ENCODE data around the gene HSPA6. TPM values are rescaled to one million over a fixed set of nuclear protein-coding genes. Genes with fewer than 3 reads are reported as not detected.
"Not testable (repeated sequence)": the region's sequence is repeated elsewhere in the genome, so short reads cannot be mapped to it uniquely, and the experiment has no call there.

The HSPA6 gene
- total RNA-seq, 2 donors from 2014 or later: 1.0 to 3.6 TPM

GRCh38 chr1:161538925-161539479 lies 14.7 kb downstream of the HSPA6 start:
- DNase-seq; H3K4me3 ChIP-seq; H3K9me3 ChIP-seq; H3K36me3 ChIP-seq; H3K27me3 ChIP-seq; H3K4me1 ChIP-seq; H3K9ac ChIP-seq (ENCODE audit: low read depth in 2 of 2, low read length in 2 of 2); intact Hi-C loops (cut with DNase I); H3K27ac ChIP-seq: not testable (repeated sequence)

GRCh38 chr1:161539731-161540569 lies 15.6 kb downstream of the HSPA6 start:
- Histone ChIP-seq H3K4me3 (peak overlapping the region; percentile 21), H3K9ac (ENCODE audit: low read depth in 2 of 2, low read length in 2 of 2) (peak overlapping the region in 1 of 2 donors; percentile 37)
- H3K36me3 ChIP-seq; H3K4me1 ChIP-seq; intact Hi-C loops (cut with DNase I); H3K9me3 ChIP-seq; H3K27me3 ChIP-seq; H3K27ac ChIP-seq: not testable (repeated sequence)
- DNase-seq: peak; percentile 76

GRCh38 chr1:161540570-161540960 lies 16.2 kb downstream of the HSPA6 start:
- H3K4me1 ChIP-seq; intact Hi-C loops (cut with DNase I); H3K4me3 ChIP-seq; H3K9ac ChIP-seq (ENCODE audit: low read depth in 2 of 2, low read length in 2 of 2); H3K36me3 ChIP-seq; H3K27ac ChIP-seq; DNase-seq; H3K9me3 ChIP-seq; H3K27me3 ChIP-seq: not testable (repeated sequence)

GRCh38 chr1:161542091-161542559 lies 17.8 kb downstream of the HSPA6 start:
- H3K27ac ChIP-seq; intact Hi-C loops (cut with DNase I); H3K9me3 ChIP-seq; H3K27me3 ChIP-seq; H3K9ac ChIP-seq (ENCODE audit: low read depth in 2 of 2, low read length in 2 of 2); H3K36me3 ChIP-seq; H3K4me1 ChIP-seq; H3K4me3 ChIP-seq; DNase-seq: not testable (repeated sequence)

- H3K4me1 ChIP-seq; H3K9me3 ChIP-seq; H3K36me3 ChIP-seq; intact Hi-C loops (cut with DNase I); H3K4me3 ChIP-seq; H3K27me3 ChIP-seq; DNase-seq; H3K27ac ChIP-seq; H3K9ac ChIP-seq (ENCODE audit: low read depth in 2 of 2, low read length in 2 of 2): not testable (repeated sequence)
Observed at GRCh38 chr1:161543125-161543524, 18.8 kb downstream of the HSPA6 start.

GRCh38 chr1:161545005-161545731 lies 20.8 kb downstream of the HSPA6 start:
- H3K4me1 ChIP-seq; H3K36me3 ChIP-seq; DNase-seq; H3K27ac ChIP-seq; intact Hi-C loops (cut with DNase I); H3K9ac ChIP-seq (ENCODE audit: low read depth in 2 of 2, low read length in 2 of 2); H3K9me3 ChIP-seq; H3K4me3 ChIP-seq; H3K27me3 ChIP-seq: not testable (repeated sequence)

- H3K27ac ChIP-seq; DNase-seq; H3K4me3 ChIP-seq; intact Hi-C loops (cut with DNase I); H3K9me3 ChIP-seq; H3K9ac ChIP-seq (ENCODE audit: low read depth in 2 of 2, low read length in 2 of 2); H3K27me3 ChIP-seq; H3K4me1 ChIP-seq; H3K36me3 ChIP-seq: not testable (repeated sequence)
Observed at GRCh38 chr1:161547995-161548741, 23.8 kb downstream of the HSPA6 start.

GRCh38 chr1:161548749-161549406 lies 24.5 kb downstream of the HSPA6 start:
- H3K27me3 ChIP-seq; H3K36me3 ChIP-seq; H3K27ac ChIP-seq; H3K4me1 ChIP-seq; DNase-seq; H3K4me3 ChIP-seq; intact Hi-C loops (cut with DNase I); H3K9ac ChIP-seq (ENCODE audit: low read depth in 2 of 2, low read length in 2 of 2); H3K9me3 ChIP-seq: not testable (repeated sequence)

- no peak within 1 kb of the TSS for H3K9ac ChIP-seq (ENCODE audit: low read depth in 2 of 2, low read length in 2 of 2)
- no peaks in the 10 kb centered on the region for H3K36me3 ChIP-seq
- no peak within 1 kb of the TSS for H3K27ac ChIP-seq
- no peak for TF ChIP-seq CTCF (IDR thresholded peaks at IDR 0.05)
- no peaks in the 10 kb centered on the region for H3K27me3 ChIP-seq
- intact Hi-C loops (cut with DNase I): no loop called here
- H3K4me3 ChIP-seq: no peak within 1 kb of the TSS
- H3K4me1 ChIP-seq: no peaks in the 10 kb centered on the region
- no peaks in the 10 kb centered on the region for H3K9me3 ChIP-seq
- DNase-seq: no peak
Observed at GRCh38 chr1:161549652-161550051, 25.3 kb downstream of the HSPA6 start, which contains the start of gene FCGR3A. TSS of gene FCGR3A (minus strand) at chr1:161549818. CDS start at chr1:161549736, 82 bp downstream.

GRCh38 chr1:161550942-161551341 lies 26.6 kb downstream of the HSPA6 start:
- DNase-seq; H3K9ac ChIP-seq (ENCODE audit: low read depth in 2 of 2, low read length in 2 of 2); H3K27ac ChIP-seq; H3K36me3 ChIP-seq; H3K4me3 ChIP-seq; H3K4me1 ChIP-seq; H3K27me3 ChIP-seq; H3K9me3 ChIP-seq; intact Hi-C loops (cut with DNase I): not testable (repeated sequence)

- intact Hi-C loops (cut with DNase I); H3K9me3 ChIP-seq; H3K9ac ChIP-seq (ENCODE audit: low read depth in 2 of 2, low read length in 2 of 2); DNase-seq; H3K4me1 ChIP-seq; H3K27me3 ChIP-seq; H3K4me3 ChIP-seq; H3K36me3 ChIP-seq: not testable (repeated sequence)
- H3K27ac ChIP-seq: peak overlapping the region; percentile 22
Observed at GRCh38 chr1:161553631-161554030, 29.3 kb downstream of the HSPA6 start.

Measured in colonic mucosa (tissue), 4 donors.